H9 (cell line): ENCODE data around the gene ATXN7. TPM values are rescaled to one million over a fixed set of nuclear protein-coding genes. Genes with fewer than 3 reads are reported as not detected.

Source experiments
- DNase-seq: peaks from one replicate; pipeline ENCODE4 v3.0.0-alpha.2; 2017
- H2AFZ ChIP-seq: one replicate; pipeline ENCODE4 v1.6.1; 2013; ENCODE audit warnings: mild to moderate bottlenecking, low read length, control low read depth, moderate library complexity
- H2AK5ac ChIP-seq: 2 replicates; pipeline ENCODE4 v1.6.1; 2013; ENCODE audit warnings: low read length, control low read depth, mixed read lengths; ENCODE audit not compliant: insufficient read length
- H2BK120ac ChIP-seq: one replicate; pipeline ENCODE4 v1.6.1; 2013; ENCODE audit warnings: low read depth, mild to moderate bottlenecking, low read length, control low read depth, inconsistent platforms; ENCODE audit not compliant: poor library complexity, severe bottlenecking
- H2BK12ac ChIP-seq: 2 replicates; pipeline ENCODE4 v1.6.1; 2013; ENCODE audit warnings: low read length, control low read depth, mixed read lengths, low read depth; ENCODE audit not compliant: insufficient read length
- H2BK15ac ChIP-seq: 2 replicates; pipeline ENCODE4 v1.6.1; 2013; ENCODE audit warnings: low read depth, low read length, control low read depth
- H2BK20ac ChIP-seq: one replicate; pipeline ENCODE4 v1.6.1; 2013; ENCODE audit warnings: low read depth, mild to moderate bottlenecking, low read length, control low read depth, inconsistent platforms; ENCODE audit not compliant: poor library complexity, severe bottlenecking
- H2BK5ac ChIP-seq: 2 replicates; pipeline ENCODE4 v1.6.1; 2013; ENCODE audit warnings: low read length, control low read depth, mixed read lengths; ENCODE audit not compliant: insufficient read length
- H3K14ac ChIP-seq: 2 replicates; pipeline ENCODE4 v1.6.1; 2013; ENCODE audit warnings: low read length, control low read depth; ENCODE audit not compliant: insufficient read depth
- H3K18ac ChIP-seq: 2 replicates; pipeline ENCODE4 v1.6.1; 2013; ENCODE audit warnings: low read depth, mild to moderate bottlenecking, mixed read lengths, low read length, control low read depth; ENCODE audit not compliant: insufficient read length
- H3K23ac ChIP-seq: 2 replicates; pipeline ENCODE4 v1.6.1; 2013; ENCODE audit warnings: low read length, control low read depth, mixed read lengths, low read depth; ENCODE audit not compliant: insufficient read length
- H3K23me2 ChIP-seq: 2 replicates; pipeline ENCODE4 v1.6.1; 2013; ENCODE audit warnings: low read depth, mild to moderate bottlenecking, mixed read lengths, low read length, control low read depth; ENCODE audit not compliant: insufficient read length, poor library complexity, severe bottlenecking
- H3K27ac ChIP-seq: 2 replicates; pipeline ENCODE4 v1.5.1; 2013; ENCODE audit warnings: low read length, control low read depth, mixed read lengths, low read depth; ENCODE audit not compliant: insufficient read length
- H3K27me3 ChIP-seq: 2 replicates; pipeline ENCODE4 v1.6.1; 2013; ENCODE audit warnings: low read length, control low read depth, inconsistent platforms; ENCODE audit not compliant: insufficient read depth
- H3K4ac ChIP-seq: 2 replicates; pipeline ENCODE4 v1.6.1; 2013; ENCODE audit warnings: low read depth, mild to moderate bottlenecking, control low read depth, inconsistent platforms, low read length, moderate library complexity
- H3K4me1 ChIP-seq: 2 replicates; pipeline ENCODE4 v1.6.1; 2013; ENCODE audit warnings: low read length, control low read depth, inconsistent platforms; ENCODE audit not compliant: insufficient read depth
- H3K4me2 ChIP-seq: 2 replicates; pipeline ENCODE4 v1.6.1; 2013; ENCODE audit warnings: low read length, control low read depth, mixed read lengths; ENCODE audit not compliant: insufficient read length, insufficient read depth
- H3K56ac ChIP-seq: 2 replicates; pipeline ENCODE4 v1.6.1; 2013; ENCODE audit warnings: low read depth, mild to moderate bottlenecking, mixed read lengths, low read length, control low read depth; ENCODE audit not compliant: insufficient read length
- H3K79me1 ChIP-seq: 2 replicates; pipeline ENCODE4 v1.6.1; 2013; ENCODE audit warnings: low read depth, mild to moderate bottlenecking, moderate library complexity, low read length, control low read depth, inconsistent platforms; ENCODE audit not compliant: insufficient read depth, poor library complexity, severe bottlenecking
- H3K79me2 ChIP-seq: 2 replicates; pipeline ENCODE4 v1.6.1; 2013; ENCODE audit warnings: low read length, control low read depth, inconsistent platforms; ENCODE audit not compliant: insufficient read depth
- H3K9ac ChIP-seq: 2 replicates; pipeline ENCODE4 v1.6.1; 2013; ENCODE audit warnings: low read length, control low read depth, mixed read lengths; ENCODE audit not compliant: insufficient read length; ENCODE audit errors: extremely low read depth
- H3K9me3 ChIP-seq: one replicate; pipeline ENCODE4 v1.6.1; 2013; ENCODE audit warnings: low read depth, low read length, inconsistent platforms; ENCODE audit not compliant: control insufficient read depth
- H3T11ph ChIP-seq: one replicate; pipeline ENCODE4 v1.6.1; 2013; ENCODE audit warnings: mild to moderate bottlenecking, low read length, control low read depth, inconsistent platforms
- H4K20me1 ChIP-seq: one replicate; pipeline ENCODE4 v1.6.1; 2013; ENCODE audit not compliant: control insufficient read depth, insufficient read length, insufficient read depth
- H4K5ac ChIP-seq: 2 replicates; pipeline ENCODE4 v1.6.1; 2013; ENCODE audit warnings: low read depth, mild to moderate bottlenecking, mixed read lengths, low read length, control low read depth; ENCODE audit not compliant: insufficient read length
- H4K8ac ChIP-seq: replicated peaks from 2 replicates; pipeline ENCODE4 v1.6.1; 2013; ENCODE audit warnings: low read length, control low read depth, mixed read lengths, low read depth; ENCODE audit not compliant: insufficient read length
- H4K91ac ChIP-seq: 2 replicates; pipeline ENCODE4 v1.6.1; 2013; ENCODE audit warnings: low read depth, mild to moderate bottlenecking, moderate library complexity, mixed read lengths, low read length, control low read depth; ENCODE audit not compliant: insufficient read length
- H3K27ac Mint-ChIP-seq, 3 experiments: 2 replicates in 2 of 3; 3 replicates in 1 of 3; pipeline ENCODE4 v1.8.0; 2020 to 2021; ENCODE audit warnings: mixed read lengths in 3 of 3, mild to moderate bottlenecking in 1 of 3, moderate library complexity in 1 of 3
- H3K27me3 Mint-ChIP-seq: 2 replicates; pipeline ENCODE4 v1.8.0; 2021; ENCODE audit warnings: low read depth, mild to moderate bottlenecking, moderate library complexity, mixed read lengths
- H3K36me3 Mint-ChIP-seq, 3 experiments: 2 replicates in 2 of 3; 3 replicates in 1 of 3; pipeline ENCODE4 v1.8.0; 2020 to 2021; ENCODE audit warnings: low read depth in 3 of 3, mixed read lengths in 3 of 3; ENCODE audit not compliant: insufficient read depth in 1 of 3
- H3K4me1 Mint-ChIP-seq, 2 experiments: 2 replicates each; pipeline ENCODE4 v1.8.0; 2020; ENCODE audit warnings: mixed read lengths in 2 of 2
- H3K4me3 Mint-ChIP-seq, 2 experiments: 2 replicates in 1 of 2; 3 replicates in 1 of 2; pipeline ENCODE4 v1.8.0; 2020 to 2021; ENCODE audit warnings: mild to moderate bottlenecking in 2 of 2, mixed read lengths in 2 of 2, moderate library complexity in 1 of 2
- H3K9me3 Mint-ChIP-seq, 2 experiments: 2 replicates in 1 of 2; 3 replicates in 1 of 2; pipeline ENCODE4 v1.8.0; 2020; ENCODE audit warnings: mild to moderate bottlenecking in 2 of 2, mixed read lengths in 2 of 2, moderate library complexity in 1 of 2
- CTCF ChIP-seq: fragments of 200-600 bp; sonication (generic); conservative IDR thresholded peaks from 3 replicates; pipeline ENCODE4 v1.8.0; 2021; ENCODE audit warnings: antibody characterized with exemption, mild to moderate bottlenecking
- WGBS: extraction: QIAGEN DNeasy Blood & Tissue Kit; methylation state at CpG from one replicate; pipeline ENCODE4 v1.1.7; 2013; ENCODE audit warnings: missing lambda C conversion rate, low lambda C conversion rate, mixed read lengths; ENCODE audit not compliant: insufficient read length; ENCODE audit errors: extremely low coverage; 5-methylcytosine and 5-hydroxymethylcytosine counted together
- total RNA-seq: library from RNA; stranded (reverse); gene quantifications from 2 replicates; pipeline ENCODE4 v1.2.1, GENCODE V29; 2021

Gene ATXN7
- total RNA-seq, 1 experiment from 2014 or later: 21.5 TPM

DNA sequence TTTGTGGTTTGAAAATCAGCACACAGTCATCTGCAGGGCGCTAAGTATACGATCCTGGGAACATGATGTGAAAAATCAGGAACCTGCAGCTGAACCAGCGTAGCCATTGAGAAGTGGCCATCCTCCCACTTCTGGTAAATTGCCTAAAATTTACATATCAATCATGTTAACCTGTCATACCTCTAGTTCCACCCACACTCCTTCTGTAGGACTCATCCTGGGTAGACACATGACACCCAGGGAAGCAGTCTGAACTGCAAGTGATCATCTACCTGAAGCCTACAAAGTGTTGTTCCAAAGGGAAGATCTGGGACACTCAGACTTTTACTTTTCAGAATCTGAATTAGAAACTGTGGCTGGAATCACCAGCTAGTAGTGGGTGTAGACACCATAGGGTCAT, 165.1 kb downstream of the ATXN7 start:
- Histone ChIP-seq H2AK5ac (no peak overlapping the region), H3K79me2 (no peaks in the 10 kb centered on the region), H3K4me1 (0 out of 2 replicates have a peak, but pooled peaks cover 4% of the 10 kb centered on the region), H3K23ac (no peak overlapping the region), H2BK5ac (no peak overlapping the region), H4K91ac (no peak overlapping the region), H4K8ac (no peak overlapping the region), H3K27me3 (no peaks in the 10 kb centered on the region), H2BK20ac (no peak overlapping the region), H3T11ph (no peak overlapping the region), H4K20me1 (no peaks in the 10 kb centered on the region), H2BK120ac (no peak overlapping the region), H2BK15ac (no peak overlapping the region), H3K4ac (no peak overlapping the region), H3K14ac (no peak overlapping the region), H2AFZ (no peak overlapping the region), H4K5ac (no peak overlapping the region), H3K79me1 (no peaks in the 10 kb centered on the region), H3K27ac (no peak overlapping the region), H2BK12ac (no peak overlapping the region), H3K56ac (no peak overlapping the region), H3K9ac (no peak overlapping the region), H3K18ac (no peak overlapping the region), H3K23me2 (no peaks in the 10 kb centered on the region), H3K9me3 (no peaks in the 10 kb centered on the region), H3K4me2 (no peak overlapping the region)
- H3K4me1 Mint-ChIP-seq: peaks cover 23 to 31% of the 10 kb centered on the region in 2 experiments
- H3K27ac Mint-ChIP-seq: no peak overlapping the region; a peak in 1 of 7 replicates
- no peak for TF ChIP-seq CTCF
- no peaks in the 10 kb centered on the region; a peak in 2 of 5 replicates for H3K9me3 Mint-ChIP-seq
- WGBS: no CpG with 5 or more reads among the region's 3 CpGs
- H3K4me3 Mint-ChIP-seq: no peak overlapping the region
- H3K36me3 Mint-ChIP-seq: no peaks in the 10 kb centered on the region
- no peak for DNase-seq
- peaks cover 3% of the 10 kb centered on the region; the same call in 1 of the 2 replicates for H3K27me3 Mint-ChIP-seq
